GM19372 (cell line): ENCODE results near the gene HMCN1.

Source experiments
- ATAC-seq: cut with Tn5 transposase; IDR thresholded peaks from one replicate; pipeline ENCODE4 v1.9.1; 2021; ENCODE audit warnings: mild to moderate bottlenecking, low read depth, moderate library complexity; ENCODE audit not compliant: unreplicated experiment

Gene HMCN1

GRCh38 chr1:186213225-186213607 lies 479.0 kb downstream of the HMCN1 start:
- no peak for ATAC-seq

- no peak for ATAC-seq
Observed at GRCh38 chr1:186214791-186215190, 480.6 kb downstream of the HMCN1 start.

GRCh38 chr1:186215636-186216035 lies 481.4 kb downstream of the HMCN1 start:
- no peak for ATAC-seq

GRCh38 chr1:186218654-186219352 lies 484.6 kb downstream of the HMCN1 start:
- peak; percentile 70 for ATAC-seq

- no peak for ATAC-seq
Observed at GRCh38 chr1:186220067-186220466, 485.9 kb downstream of the HMCN1 start.

- ATAC-seq: no peak
Observed at GRCh38 chr1:186220911-186221310, 486.7 kb downstream of the HMCN1 start.

GRCh38 chr1:186225096-186225495 lies 490.9 kb downstream of the HMCN1 start:
- ATAC-seq: no peak

- ATAC-seq: no peak
Observed at GRCh38 chr1:186228749-186229148, 494.6 kb downstream of the HMCN1 start.

- ATAC-seq: no peak
Observed at GRCh38 chr1:186231861-186232436, 497.8 kb downstream of the HMCN1 start.

GRCh38 chr1:186234976-186235686 lies 500.9 kb downstream of the HMCN1 start:
- no peak for ATAC-seq

- no peak for ATAC-seq
Observed at GRCh38 chr1:186235696-186236095, 501.5 kb downstream of the HMCN1 start.

GRCh38 chr1:186236921-186237320 lies 502.7 kb downstream of the HMCN1 start:
- no peak for ATAC-seq

- ATAC-seq: no peak
Observed at GRCh38 chr1:186239171-186239570, 505.0 kb downstream of the HMCN1 start.

GRCh38 chr1:186240436-186240835 lies 506.2 kb downstream of the HMCN1 start:
- no peak for ATAC-seq
